ENCODE data around the gene CAPSL.

- TF ChIP-seq CTCF (conservative IDR thresholded peaks at IDR 0.05 in 1 of 2, IDR thresholded peaks at IDR 0.05 in 1 of 2; ENCODE audit: extremely low read depth in 1 of 2, insufficient read depth in 1 of 2, low read depth in 1 of 2, low read length in 2 of 2) = no peak
- TF ChIP-seq EZH2 (IDR thresholded peaks at IDR 0.05; ENCODE audit: borderline replicate concordance, low read length) = no peak
Observed at GRCh38 chr5:35971186-35971877, 32.9 kb upstream of the CAPSL start.

All from mammary epithelial cell (primary cell).